ENCODE data around the gene ANAPC2.
"Not testable (repeated sequence)": the region's sequence is repeated elsewhere in the genome, so short reads cannot be mapped to it uniquely, and the experiment has no call there.

ANAPC2 gene

DNA sequence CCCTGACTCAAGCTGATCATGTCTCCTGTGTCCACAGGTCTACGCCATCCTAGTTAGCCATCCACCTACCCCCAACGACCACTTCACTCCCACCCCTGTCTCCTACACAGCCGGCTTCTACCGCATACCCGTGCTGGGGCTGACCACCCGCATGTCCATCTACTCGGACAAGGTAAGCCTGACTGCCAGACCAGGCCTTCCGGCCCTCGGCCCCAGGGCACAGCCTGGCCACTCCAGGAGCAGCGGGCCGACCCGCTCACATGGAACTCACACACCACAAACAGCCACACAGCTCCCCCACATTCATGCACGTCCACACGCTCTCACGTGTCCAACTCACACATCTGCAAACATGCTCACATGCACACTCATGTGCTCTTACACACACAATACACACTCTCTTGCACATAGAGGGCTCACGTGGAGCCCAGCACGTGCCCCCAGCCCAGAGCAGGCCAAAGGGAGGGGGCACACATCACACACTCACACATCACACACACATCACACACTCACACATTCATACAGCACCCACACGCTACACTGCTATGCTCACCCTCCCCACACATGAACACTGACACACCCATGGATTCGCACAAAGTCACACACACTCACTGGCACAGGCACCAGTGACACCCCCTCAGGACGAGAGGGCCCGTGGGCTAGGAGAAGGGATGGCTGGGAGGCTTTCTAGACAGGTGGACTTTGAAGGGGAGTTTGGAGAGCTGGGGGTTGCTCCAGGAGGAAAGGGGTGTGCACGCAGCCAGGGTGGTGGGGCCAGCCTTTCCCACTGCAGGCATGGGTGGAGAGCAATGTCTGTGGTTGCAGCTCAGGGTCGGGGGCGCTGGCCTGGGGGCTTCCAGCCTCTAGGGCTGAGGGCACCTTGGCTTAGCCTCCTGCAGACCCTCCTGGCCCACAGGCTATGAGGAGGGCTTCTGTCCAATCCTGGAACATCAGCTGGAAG lies 46.1 kb downstream of the ANAPC2 start:
- no peak for DNase-seq

DNA sequence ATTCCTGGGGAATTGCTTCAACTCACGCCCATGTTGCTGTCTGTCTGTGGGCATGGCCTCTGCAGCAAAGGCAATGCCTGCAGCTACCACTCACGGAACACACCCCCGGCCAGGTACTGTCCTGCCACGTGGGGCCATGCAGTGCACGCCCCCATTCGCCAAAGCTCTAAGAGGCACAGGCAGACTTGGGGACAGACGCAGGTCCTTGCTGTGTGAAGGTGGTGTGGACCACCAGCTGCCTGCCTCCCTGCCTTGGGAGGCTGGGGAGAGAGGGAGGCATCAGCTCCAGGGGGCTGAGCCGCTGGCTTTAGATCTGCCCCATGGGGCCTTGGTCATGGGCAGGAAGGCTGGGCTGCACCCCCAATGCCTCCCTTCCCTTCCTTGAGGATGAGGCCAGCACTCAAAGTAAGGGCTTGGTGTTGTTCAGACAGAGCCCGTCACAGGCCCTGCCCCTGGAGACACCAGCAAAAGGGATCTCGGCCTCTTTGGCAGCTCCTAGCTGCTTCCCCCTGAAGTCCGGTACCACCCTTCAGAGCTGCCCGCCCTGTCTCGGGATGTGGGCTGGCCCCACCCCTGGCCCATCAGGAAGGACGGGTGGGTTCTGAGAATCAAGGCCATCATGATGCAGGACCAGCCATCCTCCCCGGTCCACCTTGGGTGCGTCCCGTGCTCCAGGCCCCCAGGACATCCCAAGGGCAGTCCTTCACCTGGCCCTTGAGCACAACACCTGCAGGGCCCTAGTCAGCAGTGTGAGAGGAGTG lies 47.1 kb downstream of the ANAPC2 start:
- no peak for DNase-seq

DNA sequence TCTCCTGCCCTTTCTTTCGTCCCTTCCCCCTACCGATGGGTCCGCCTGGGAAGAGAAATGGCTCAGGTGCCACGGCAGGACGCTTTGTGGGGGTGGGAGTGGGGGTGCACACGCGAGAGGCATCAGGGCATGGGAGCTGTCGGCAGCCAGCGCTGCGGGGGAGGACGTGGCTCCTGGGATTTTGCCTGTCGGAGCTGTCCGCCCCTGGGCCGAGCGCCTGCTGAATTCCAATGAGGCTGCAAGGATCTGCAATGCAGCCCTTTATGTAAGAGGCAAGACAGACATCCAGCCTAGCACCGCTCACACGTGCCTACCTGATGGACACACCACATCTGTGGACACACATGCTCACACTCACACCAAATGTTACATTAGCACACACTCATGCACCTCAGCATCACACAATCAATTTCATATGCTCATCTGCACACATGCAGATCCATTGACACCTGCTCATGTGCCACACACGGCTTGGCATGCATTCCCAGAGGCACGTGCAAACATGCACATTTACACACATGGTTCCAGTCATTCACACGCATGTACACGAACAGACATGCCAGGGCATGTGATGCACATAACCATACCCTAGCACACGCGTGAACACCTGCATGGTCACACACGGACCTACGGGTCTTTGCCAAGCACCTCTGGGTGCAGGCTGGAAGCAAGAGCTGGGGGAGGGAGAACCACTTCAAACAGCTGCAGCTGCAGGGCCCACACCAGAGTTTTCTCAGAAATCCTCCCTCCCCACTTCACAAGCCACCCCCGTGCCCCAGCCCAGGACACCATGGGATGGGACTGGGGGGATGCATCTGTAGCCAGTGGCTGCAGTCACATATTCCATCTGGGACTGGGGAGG lies 48.0 kb downstream of the ANAPC2 start:
- no peak for DNase-seq

DNA sequence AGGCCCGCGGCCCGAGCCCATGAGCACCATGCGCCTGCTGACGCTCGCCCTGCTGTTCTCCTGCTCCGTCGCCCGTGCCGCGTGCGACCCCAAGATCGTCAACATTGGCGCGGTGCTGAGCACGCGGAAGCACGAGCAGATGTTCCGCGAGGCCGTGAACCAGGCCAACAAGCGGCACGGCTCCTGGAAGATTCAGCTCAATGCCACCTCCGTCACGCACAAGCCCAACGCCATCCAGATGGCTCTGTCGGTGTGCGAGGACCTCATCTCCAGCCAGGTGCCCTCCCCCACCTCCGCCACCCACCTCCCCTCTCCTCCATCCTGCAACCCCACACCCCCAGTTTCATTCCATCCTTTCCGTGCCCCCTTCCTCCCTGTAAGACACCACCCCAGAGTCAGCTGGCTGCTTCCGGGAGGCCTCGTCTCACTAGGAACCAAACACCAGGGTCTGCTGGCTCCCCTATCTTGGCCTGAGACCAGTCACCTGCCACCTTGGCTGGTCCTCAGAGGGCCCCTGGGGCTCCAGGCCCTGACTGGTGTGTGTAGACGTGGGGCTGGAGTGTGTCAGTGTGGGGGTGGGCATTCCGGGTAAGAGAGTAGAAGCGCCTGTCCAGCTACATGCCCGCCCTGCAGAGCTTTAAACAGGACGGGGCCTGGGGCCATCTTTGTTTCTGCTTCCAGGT lies 48.8 kb downstream of the ANAPC2 start:
- no peak for DNase-seq

DNA sequence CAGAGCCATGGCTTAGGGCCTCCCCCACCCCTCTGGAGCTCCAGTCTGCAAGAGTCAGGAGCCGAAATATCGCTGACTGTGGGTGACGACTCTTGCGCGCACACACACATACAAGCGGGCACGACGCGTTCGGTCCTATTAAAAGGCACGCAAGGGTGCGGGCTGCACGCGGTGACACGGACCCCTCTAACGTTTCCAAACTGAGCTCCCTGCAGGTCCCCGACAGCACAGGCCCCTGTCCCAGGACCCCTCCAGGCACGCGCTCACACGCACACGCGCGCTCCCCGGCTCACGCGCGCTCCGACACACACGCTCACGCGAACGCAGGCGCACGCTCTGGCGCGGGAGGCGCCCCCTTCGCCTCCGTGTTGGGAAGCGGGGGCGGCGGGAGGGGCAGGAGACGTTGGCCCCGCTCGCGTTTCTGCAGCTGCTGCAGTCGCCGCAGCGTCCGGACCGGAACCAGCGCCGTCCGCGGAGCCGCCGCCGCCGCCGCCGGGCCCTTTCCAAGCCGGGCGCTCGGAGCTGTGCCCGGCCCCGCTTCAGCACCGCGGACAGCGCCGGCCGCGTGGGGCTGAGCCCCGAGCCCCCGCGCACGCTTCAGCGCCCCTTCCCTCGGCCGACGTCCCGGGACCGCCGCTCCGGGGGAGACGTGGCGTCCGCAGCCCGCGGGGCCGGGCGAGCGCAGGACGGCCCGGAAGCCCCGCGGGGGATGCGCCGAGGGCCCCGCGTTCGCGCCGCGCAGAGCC lies 49.5 kb downstream of the ANAPC2 start, which contains the start of gene GRIN1:
Gene GRIN1 (plus strand): TSS at position 433 of the 746 bp plus-strand sequence. CDS start 333 bp downstream, outside the sequence.
- DNase-seq, result no peak

DNA sequence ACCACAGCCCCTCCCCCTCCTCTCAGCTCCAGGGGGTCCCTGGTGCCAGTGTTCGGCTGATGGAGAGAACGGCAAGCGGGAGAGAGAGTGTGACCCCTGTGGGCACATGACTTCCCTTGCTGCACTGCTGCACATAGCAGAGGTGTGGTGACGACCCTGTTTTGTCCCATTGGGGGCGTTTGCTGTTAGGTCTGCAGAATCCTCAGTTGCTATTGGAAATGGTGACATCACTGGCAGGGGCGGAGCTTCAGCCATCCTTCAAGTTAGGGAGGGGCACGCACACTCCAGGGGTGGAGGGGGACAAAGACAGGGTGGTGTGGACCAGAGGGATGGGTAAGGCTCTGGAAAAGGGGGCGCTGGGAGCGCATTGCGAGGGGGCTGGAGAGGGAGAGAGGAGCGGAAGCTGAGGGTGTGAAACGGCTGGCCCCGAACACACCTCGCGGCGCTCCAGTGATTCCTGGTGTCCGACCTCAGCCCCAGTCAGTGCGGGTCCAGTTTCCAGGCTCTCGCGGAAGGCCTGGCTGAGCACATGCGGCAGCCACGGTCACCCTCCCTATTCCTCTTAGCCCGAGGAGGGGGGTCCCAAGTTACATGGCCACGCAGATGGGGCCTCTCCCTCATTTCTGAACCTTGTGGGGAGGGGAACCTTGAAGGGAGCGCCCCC lies 50.2 kb downstream of the ANAPC2 start:
- no peak for DNase-seq

DNA sequence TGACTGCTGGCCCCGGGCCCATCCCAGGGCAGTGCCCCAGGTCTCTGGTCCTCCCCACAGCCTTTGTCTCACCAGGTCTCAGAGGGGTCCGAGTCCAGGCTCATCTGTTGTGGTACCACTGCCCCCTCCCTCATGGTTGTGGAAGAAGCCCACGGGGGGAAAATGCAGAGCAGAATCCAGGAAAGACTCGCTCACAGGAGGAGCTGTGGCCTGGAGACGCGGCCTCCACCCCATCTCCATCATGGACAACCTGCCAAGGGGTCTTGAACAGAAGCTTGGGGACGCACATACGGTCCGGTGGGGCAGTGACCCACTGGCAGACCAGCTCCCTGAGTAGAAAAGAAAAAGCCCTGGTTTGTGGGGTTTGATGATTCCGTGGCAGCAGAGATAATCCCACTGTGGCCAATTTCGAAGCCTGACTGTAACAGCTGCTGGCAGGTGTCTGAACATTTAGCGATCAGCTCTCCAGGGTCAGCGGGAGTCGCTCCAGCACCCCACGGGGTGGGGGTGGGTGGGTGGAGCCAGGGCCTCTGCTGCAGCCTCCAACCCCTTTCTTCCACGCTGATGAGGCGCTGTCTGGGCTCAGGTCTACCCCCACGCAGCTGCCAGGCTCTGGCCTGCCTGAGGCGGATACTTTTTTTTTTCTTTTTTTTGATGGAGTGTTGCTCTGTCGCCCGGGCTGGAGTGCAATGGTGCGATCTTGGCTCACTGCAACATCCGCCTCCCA lies 51.3 kb downstream of the ANAPC2 start:
- DNase-seq, result peak; percentile 27

DNA sequence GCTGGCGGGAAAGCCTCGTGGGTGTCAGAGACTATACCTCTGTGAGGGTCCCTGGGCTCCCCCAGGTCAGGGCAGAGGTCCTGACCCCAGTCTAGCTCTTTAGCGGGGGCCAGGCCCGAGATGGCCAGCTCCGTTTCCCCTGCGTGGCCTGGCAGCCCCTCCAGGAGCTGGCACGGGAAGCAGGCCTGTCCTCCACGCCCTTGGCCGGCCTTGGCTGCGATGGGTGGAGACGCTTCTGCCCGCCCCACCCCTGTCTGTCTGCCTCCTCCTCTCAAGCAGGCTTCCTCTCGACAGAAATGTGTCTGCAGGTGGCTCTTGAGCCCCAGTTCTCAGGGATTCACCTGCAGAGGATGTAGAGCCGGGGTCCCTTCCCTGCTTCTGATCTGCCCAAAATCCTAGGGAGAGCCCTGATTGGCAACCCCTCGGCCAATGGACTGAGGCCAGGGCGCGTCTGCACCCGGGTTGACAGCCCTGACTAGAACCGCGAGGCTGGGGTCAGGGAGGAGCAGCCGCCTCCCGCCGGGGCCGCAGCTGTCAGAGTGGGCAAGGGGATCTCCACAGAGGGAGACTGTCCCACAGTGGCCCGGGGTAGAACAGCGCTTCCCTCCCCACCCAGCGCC lies 52.0 kb downstream of the ANAPC2 start:
- DNase-seq, result peak; percentile 72

DNA sequence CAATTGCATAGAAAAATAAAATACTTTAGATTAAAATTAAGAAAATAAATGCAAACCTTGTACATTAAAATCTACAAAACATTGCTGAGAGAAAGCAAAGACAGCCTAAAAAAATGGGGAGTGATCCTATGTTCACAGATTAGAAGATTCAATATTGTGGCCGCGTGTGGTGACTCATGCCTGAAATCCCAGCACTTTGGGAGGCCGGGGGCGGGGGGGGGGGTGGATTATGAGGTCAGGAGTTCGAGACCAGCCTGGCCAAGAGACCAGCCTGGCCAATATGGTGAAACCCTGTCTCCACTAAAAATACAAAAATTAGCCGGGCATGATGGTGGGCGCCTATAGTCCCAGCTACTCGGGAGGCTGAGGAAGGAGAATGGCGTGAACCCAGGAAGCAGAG lies 53.2 kb downstream of the ANAPC2 start:
- DNase-seq, result not testable (repeated sequence)

DNA sequence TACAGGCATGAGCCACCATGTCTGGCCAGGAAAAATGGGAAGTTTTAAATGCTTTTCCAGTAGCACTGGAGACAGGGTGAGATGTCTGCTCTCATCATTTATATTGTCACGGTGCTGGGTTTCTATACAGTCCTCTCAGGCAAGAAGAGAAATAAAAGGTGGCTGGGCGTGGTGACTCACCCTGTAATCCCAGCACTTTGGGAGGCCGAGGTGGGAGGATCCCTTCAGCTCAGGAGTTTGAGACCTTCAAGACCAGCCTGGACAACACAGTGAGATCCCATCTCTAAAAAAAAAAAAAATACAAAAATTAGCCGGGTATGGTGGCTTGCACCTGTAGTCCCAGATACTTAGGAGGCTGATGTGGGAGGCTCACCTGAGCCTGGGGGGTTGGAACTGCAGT lies 54.2 kb downstream of the ANAPC2 start:
- DNase-seq, result no peak

DNA sequence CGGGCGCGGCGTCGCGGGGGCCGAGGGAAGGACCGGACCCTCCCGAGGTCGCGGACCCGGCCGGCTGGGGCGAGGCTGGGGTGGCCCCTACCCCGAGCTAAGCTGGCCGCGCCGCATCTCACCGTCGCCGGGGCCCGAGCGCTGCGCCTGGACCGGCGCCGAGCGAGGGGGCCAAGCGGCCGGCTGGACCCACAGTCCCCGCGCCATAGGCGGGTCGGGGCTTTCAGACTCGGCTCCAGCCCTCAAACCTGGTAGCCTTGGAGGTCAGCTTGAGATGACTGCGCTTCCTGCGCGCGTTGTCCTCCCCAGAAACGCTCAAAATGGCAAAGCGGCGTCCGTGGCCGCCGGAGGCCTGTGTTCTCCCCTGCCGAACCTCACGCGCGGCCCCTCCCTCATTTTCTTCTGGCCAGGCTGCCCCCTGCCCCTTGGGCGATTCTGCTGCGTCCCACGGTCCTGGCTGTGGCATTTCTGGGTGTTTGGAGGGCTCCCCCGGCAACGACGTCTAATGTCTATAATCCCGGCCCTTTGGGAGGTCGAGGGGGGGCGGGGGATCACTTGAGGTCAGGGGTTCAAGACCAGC lies 58.1 kb downstream of the ANAPC2 start:
- DNase-seq, result peak; percentile 62

DNA sequence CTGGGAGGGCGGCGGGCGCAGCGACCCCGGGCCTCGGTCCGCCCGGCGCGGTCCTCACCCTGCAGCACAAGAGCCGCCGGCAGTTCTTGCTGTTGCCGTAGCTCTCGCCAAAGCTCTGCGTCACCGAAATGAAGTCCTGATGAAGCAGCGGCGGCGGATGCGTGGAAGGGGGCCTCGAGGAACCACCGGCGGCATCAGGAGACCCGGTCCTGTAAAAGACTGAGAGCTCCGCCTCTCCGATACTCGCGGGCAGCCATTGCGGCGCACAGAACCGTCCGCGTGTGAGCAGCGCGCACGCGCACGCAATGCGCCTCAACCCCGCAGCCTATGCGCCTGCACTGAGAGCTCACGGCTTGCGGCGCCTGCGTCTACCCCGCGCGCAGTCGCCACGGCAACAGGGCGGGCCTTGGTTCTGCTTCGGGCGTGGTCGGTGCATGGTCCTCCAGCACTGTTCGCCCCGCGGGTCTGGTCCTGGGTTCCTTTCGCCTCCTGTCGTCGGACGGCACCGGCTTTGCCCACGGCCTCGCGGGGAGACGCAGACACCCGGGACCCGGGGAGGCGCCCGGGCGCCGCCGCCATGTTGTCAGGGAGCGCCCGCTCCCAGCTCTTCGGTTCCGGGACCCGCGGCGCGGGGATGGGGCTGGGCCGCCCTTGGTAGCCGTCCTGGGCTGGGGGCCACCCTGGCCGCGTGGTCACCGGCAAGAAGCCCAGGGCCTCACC lies 58.7 kb downstream of the ANAPC2 start:
- peak; percentile 98 for DNase-seq

DNA sequence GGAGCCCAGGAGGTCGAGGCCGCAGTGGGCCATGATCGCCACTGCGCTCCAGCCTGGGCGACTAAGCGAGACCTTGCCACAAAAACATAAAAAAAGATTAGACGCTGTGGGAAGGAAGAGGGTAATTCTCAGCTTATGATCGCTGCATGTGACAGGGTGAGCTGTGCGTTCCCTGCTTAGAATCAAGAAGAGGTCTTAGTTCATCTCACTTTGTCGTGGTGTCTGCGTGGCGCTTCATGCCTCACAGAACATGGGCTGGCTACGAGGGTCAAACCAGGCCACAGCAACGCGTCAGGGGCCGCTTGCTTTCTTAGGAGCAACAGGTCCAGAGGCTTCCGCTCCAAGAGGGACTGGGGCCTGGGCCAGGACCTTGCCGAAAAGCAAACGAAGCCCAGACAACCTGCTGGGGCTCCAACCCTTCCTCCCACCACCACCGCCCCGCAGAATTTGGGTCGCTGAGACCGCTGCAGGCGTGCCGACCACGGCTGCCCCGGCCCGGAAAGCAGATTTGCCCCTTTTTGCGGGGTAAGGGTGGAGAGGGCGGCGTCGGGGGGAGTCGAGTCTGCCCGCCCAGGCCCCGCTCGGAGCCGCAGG lies 59.4 kb downstream of the ANAPC2 start:
- DNase-seq, result peak; percentile 57

DNA sequence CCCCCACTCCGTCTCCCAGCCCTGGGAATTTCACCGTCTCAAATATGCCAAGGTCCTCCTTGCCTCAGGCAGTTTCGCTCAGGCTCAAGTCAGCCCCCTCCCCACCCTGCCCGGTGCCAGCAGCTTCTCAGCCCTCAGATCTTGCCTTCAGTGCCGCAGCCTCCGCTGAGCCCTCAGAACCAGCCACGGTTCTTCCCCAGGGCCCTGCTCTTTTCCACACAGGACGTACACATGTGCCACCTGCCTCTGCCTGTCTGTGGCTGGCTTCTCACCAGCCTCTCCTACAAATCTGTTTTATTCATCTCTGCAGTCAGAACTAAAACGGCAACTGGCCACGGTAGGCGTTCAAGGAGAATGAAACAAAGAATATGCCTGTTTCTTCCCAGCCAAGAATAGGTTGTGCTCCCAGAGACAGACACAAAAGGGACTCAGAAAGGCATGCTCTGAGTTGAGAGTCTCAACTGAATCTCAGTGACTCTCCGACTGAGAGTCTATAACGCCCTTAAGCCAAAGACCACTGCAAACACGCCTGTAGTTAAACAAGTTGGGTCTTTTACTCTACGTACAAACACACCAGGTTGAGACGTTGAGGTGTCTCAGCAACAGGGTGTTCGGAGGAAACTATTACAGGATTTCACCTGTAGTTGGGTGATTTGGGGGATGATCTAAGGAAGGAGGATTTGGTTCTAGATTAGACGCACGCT lies 60.0 kb downstream of the ANAPC2 start:
- peak; percentile 50 for DNase-seq

DNA sequence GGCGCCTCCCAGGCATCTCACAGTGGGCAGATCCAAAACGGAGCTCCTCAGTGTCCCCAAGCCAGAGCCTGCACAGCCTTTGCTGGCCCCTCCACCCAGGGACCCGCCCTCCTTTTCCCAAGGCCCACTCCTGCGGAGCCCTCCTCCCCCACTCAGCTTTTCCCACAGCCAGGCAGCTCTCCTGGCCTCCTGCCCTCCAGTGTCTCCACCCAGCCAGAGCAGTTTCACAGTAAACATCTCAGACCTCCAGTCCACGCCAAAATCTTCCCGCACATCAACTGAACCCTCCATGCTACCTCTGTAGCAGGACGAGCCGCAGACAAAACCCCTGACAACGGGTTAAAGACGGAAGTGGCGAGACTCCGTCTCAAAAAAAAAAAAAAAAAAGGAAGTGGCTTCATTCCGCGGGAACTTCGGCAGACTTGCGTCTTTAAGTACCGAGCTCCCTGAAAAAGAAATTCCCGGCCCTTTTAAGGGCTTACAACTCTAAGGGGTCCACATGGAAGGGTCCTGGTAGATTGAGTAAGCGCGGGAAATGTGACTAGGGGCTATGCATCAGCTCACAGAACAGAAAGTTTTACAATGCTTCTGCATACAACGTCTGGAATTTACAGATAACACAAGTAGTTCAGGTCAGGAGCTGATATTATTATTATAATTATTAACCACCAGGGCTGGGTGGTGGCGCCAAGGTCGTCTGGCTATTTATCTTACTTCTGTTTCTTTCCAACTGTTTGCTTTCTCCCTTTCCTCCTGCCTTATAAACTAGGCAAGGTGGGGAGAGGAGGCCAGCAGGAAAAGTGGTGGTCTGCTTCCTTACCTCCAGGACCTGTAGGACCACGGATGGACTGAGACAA lies 60.8 kb downstream of the ANAPC2 start:
- DNase-seq, result peak; percentile 89

DNA sequence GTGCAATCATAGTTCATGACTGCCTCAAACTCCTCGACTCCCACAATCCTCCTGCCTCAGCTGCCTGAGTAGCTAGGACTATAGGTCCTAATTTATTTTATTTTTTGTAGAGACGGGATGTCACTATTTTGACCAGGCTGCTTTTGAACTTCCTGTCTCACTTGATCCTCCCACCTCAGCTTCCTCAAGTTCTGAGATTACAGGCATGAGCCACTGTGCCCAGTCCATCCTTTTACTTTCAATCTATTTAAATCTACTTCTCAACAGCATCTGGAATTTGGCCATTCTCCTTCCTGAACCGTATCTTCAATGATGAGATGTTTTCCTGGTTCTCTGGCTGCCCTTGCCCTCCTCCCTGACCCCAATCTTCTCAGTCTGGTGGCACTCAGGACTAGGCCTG lies 61.6 kb downstream of the ANAPC2 start:
- DNase-seq, result no peak

Data from RPMI8226 (cell line).